Upper lobe of right lung (tissue), 1 donor: Measurements from ENCODE around the gene TERC. TPM values are rescaled to one million over a fixed set of nuclear protein-coding genes. Genes with fewer than 3 reads are reported as not detected.

Source experiments
- ATAC-seq: fragments of 200-7000 bp; cut with Tn5 transposase; one replicate; pipeline ENCODE4 v1.9.1; 2020; ENCODE audit warnings: mild to moderate bottlenecking, moderate library complexity
- DNase-seq: peaks from one replicate; pipeline ENCODE4 v3.0.0-alpha.2; 2020
- H3K27ac ChIP-seq: fragments of 200-600 bp; one replicate; pipeline ENCODE4 v1.8.0; 2022
- H3K27me3 ChIP-seq: fragments of 200-600 bp; one replicate; pipeline ENCODE4 v1.8.0; 2022; ENCODE audit warnings: mild to moderate bottlenecking
- H3K36me3 ChIP-seq: fragments of 200-600 bp; one replicate; pipeline ENCODE4 v1.8.0; 2022
- H3K4me1 ChIP-seq: fragments of 200-600 bp; one replicate; pipeline ENCODE4 v1.8.0; 2022
- H3K4me3 ChIP-seq: fragments of 200-600 bp; one replicate; pipeline ENCODE4 v1.8.0; 2022; ENCODE audit warnings: mild to moderate bottlenecking
- H3K9me3 ChIP-seq: fragments of 200-600 bp; one replicate; pipeline ENCODE4 v1.8.0; 2022
- CTCF ChIP-seq: fragments of 200-600 bp; IDR thresholded peaks from one replicate; pipeline ENCODE4 v1.8.0; 2022; ENCODE audit warnings: antibody characterized with exemption
- intact Hi-C: fragments of 100-400 bp; cut with DNase I; formaldehyde crosslinking; loops from one replicate; pipeline ENCODE4 v1.11.0; 2022
- total RNA-seq: library from RNA; stranded (reverse); fragmentation: NEBNext Ultra II Directional; extraction: Animal tissue kit (Norgen Biotek cat#: 25700); gene quantifications from one replicate; pipeline ENCODE4 v1.2.1, GENCODE V29; 2021
- donor health status: DM: no; HTN: yes; CAD: no; lungs with severe emphysema.

Gene TERC
- total RNA-seq, 1 donor from 2014 or later: 5.4 TPM

GRCh38 chr3:169811631-169812331 lies 46.9 kb upstream of the TERC start:
- Histone ChIP-seq H3K36me3 (no peaks in the 10 kb centered on the region), H3K4me1 (peaks cover 3% of the 10 kb centered on the region), H3K27ac (peak overlapping the region; percentile 80), H3K9me3 (no peaks in the 10 kb centered on the region), H3K4me3 (peak overlapping the region; percentile 64), H3K27me3 (no peaks in the 10 kb centered on the region)
- no peak for DNase-seq
- intact Hi-C loops: no loop called here
- TF ChIP-seq CTCF: no peak
- ATAC-seq: peak; percentile 51

DNA sequence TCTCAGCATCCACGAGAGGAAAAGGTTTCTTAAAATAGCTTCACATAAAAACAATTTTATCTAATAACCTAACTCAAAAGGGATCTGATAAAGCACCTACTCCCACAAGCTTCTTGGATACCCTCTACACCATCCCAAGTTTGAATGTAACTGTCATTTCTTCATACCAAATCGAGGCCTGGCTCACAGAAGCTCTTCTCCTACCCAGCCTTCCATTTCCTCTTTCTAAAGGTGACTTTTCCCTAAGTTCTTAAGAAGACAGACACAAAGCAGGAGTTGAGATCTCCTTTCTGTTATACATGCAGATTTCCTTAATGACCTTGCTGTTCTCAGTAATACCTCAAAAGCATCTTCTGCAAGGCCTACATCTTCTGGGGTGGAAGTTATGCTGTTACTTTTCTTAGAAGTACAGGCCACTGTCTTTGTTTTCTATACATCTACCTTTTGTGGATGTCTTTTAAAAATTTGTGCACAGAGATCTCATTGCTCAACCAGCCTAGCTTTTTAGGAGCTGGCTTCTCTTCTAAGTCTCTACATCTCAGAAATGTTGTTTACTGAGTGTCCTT lies 44.5 kb upstream of the TERC start:
- Histone ChIP-seq H3K4me3 (no peak overlapping the region), H3K9me3 (no peaks in the 10 kb centered on the region), H3K27me3 (no peaks in the 10 kb centered on the region), H3K27ac (no peak overlapping the region), H3K36me3 (no peaks in the 10 kb centered on the region), H3K4me1 (peaks cover 3% of the 10 kb centered on the region)
- ATAC-seq (no peak), DNase-seq (no peak)
- TF ChIP-seq CTCF: no peak
- intact Hi-C loops: no loop called here

- H3K27me3 ChIP-seq: no peaks in the 10 kb centered on the region
- H3K27ac ChIP-seq: no peak overlapping the region
- H3K4me3 ChIP-seq: no peak overlapping the region
- DNase-seq: no peak
- TF ChIP-seq CTCF: no peak
- H3K36me3 ChIP-seq: peaks cover 6% of the 10 kb centered on the region
- H3K4me1 ChIP-seq: no peaks in the 10 kb centered on the region
- no peaks in the 10 kb centered on the region for H3K9me3 ChIP-seq
- ATAC-seq: no peak
- intact Hi-C loops: no loop called here
Observed at GRCh38 chr3:169804681-169805080, 39.8 kb upstream of the TERC start.

DNA sequence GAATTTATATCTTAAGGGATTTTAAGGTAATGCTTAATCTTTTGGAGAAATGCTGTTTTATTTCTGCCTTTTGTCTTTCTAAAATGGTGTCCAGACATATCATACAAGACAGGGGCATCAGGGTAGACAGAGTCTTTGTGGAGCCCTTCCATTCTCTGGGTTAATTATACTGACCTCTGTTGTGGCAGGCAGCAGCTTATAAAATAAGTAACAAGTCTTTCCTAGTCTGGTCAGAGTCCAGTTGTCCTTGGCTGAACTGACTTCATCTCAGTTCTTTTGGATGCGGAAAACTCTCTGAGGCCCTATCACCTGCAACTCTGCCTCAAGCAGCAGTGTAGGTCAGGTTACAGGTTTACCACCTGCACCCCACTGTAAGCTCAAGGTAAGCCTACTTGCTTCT lies 27.5 kb upstream of the TERC start:
- H3K4me3 ChIP-seq: no peak overlapping the region
- peaks cover 38% of the 10 kb centered on the region for H3K36me3 ChIP-seq
- no peaks in the 10 kb centered on the region for H3K9me3 ChIP-seq
- ATAC-seq: no peak
- DNase-seq: no peak
- no peaks in the 10 kb centered on the region for H3K4me1 ChIP-seq
- no peak for TF ChIP-seq CTCF
- no peaks in the 10 kb centered on the region for H3K27me3 ChIP-seq
- intact Hi-C loops: no loop called here
- H3K27ac ChIP-seq: no peak overlapping the region

DNA sequence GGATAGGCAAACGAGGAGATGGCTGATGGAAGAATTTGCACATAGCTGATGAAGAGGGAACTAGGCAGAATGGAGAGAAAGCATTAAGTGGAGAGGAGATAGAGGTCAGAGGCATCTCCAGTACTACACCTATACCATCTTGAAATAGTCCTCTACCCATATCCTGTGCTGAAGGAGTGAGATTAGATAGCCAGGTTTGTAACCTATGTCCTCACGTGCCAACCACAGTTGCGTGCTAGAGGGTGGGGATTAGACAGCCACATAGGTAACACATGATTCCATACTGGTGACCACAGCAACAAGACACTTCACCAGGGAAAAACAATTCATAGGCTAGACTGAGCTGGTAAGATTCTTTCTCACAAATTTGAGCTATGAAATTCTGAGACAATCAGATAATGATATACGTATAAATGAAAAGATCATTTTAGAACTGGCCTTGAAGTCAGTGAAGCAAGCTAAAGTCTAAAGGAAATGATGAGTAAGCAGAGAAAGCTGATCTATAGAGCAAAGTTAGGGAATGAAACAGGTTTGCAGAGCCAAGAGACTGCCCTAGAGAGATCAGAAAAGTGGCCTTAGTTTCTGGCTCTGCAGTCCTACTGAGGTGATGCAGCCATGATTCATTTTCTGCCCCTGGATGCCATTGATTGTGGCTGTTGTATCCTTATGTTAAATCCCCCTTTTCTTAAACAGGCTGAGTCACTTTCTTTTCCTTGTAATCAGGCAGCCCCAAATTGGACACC lies 26.0 kb upstream of the TERC start:
- DNase-seq: no peak
- H3K36me3 ChIP-seq: peaks cover 53% of the 10 kb centered on the region
- H3K4me3 ChIP-seq: no peak overlapping the region
- TF ChIP-seq CTCF: no peak
- no peaks in the 10 kb centered on the region for H3K4me1 ChIP-seq
- no peak overlapping the region for H3K27ac ChIP-seq
- no peaks in the 10 kb centered on the region for H3K27me3 ChIP-seq
- no peaks in the 10 kb centered on the region for H3K9me3 ChIP-seq
- no peak for ATAC-seq
- intact Hi-C loops: no loop called here
